Stimulated activated CD4-positive, alpha-beta T cell treated with anti-CD3 and anti-CD28 coated beads, Interleukin-15, amount 100 ng/mL, for 24 hours (primary cell): ENCODE results near the gene TMEM116.
"Not testable (repeated sequence)": the region's sequence is repeated elsewhere in the genome, so short reads cannot be mapped to it uniquely, and the experiment has no call there.

Experiments
- DNase-seq: peaks from one replicate; pipeline ENCODE4 v3.0.0-alpha.2; 2020

TMEM116 gene

GRCh38 chr12:112008918-112009317 is 4.0 kb downstream of the TMEM116 start:
- DNase-seq: no peak

- no peak for DNase-seq
Observed at GRCh38 chr12:112007945-112008344, 5.0 kb downstream of the TMEM116 start.

DNA sequence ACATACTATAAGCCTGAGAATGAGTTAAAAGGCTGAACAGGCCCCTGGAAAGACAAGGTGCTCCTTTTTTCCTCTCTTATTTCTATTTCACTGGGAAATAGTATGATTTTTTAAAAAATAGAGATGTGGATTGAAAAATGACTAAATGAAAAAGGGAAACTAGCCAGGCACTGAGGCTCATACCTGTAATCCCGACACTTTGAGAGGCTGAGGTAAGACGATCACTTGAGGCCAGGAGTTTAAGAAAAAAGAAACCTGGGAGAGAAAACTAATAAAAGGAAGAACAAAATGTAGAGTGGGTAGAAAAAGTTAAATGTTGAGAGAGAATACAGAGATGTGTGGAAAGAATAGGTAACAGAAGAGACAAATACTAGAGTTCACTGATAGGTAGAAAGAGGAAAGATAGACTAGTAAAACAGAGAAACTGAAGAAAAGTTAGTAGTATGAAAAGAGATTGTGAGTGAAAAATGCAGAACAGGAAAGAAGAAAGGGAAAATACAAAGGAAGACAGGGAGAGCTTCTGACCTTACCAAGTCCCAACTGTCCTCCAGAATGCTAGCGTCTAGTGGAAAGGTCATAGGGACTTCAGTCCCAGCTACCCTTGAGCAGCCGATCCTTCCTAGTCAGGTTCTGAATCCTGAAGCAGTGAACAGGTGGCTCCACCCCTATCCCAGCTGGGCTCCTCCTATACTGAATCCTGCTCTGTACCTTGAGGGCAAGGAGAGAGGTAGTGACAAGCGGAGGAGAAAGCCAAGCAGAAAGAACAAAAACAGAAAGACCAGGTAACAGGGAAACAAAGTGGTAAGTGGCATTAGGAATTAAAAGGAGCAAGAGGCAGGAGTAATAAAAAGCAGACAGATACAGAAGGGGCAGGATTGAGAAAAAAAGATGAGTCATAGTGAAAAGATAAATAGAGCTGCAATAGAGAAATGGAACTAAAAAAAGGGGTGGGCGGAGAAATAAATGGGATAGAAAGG is 7.3 kb downstream of the TMEM116 start:
- DNase-seq: no peak

DNA sequence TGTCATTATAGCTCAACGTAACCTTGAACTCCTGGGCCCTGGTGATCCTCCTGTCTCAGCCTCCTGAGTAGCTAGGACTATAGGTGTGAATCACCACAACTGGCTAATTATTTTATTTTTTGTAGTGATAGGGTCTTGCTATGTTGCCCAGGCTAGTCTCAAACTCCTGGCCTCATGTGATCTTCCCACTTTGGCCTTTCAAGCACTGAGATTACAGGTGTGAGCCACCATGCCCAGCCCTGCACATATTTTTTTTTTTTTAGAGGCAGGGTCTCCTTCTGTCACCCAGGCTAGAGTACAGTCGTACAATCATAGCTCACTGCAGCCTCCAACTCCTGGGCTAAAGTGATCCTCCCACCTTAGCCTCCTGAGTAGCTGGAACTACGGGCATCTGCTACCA is 8.9 kb downstream of the TMEM116 start:
- DNase-seq: no peak

- no peak for DNase-seq
Observed at GRCh38 chr12:112001576-112001975, 11.4 kb downstream of the TMEM116 start.

- DNase-seq: no peak
Observed at GRCh38 chr12:112000820-112001219, 12.1 kb downstream of the TMEM116 start.

DNA sequence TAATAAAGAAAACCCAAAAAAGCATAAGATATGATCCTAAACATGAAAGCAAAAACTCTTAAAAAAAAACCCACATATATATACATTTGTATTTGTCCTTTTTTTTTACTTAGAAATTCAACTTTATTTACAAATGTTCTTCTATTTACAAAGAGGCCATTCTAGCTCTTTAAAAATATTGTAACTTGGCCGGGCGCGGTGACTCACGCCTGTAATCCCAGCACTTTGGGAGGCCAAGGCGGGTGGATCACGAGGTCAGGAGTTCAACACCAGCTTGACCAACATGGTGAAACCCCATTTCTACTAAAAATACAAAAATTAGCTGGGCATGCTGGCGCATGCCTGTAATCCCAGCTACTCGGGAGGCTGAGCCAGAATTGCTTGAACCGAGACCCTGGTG is 13.8 kb downstream of the TMEM116 start:
- DNase-seq: not testable (repeated sequence)

DNA sequence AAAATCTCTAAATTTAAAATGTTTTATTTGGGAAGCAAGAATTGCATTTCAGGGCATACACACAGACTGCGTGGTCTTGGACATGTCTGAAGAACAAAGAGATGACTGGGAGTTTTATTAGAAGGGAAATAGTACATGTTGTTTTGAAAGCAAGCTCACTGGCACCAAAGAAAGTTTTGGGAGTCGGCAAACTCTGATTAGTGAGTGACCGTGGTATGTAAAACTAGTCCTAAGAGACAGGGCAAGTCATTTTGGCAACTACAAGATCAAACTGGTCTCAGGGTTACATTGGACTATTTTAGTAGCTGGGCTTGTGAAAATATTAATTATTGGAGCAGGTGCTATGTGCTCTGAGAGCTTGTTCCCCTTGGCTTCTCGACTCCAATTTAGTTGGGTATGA is 14.9 kb downstream of the TMEM116 start:
- no peak for DNase-seq

GRCh38 chr12:111997300-111997699 is 15.7 kb downstream of the TMEM116 start:
- DNase-seq: no peak

GRCh38 chr12:111995782-111996480 is 17.0 kb downstream of the TMEM116 start:
- DNase-seq: no peak

DNA sequence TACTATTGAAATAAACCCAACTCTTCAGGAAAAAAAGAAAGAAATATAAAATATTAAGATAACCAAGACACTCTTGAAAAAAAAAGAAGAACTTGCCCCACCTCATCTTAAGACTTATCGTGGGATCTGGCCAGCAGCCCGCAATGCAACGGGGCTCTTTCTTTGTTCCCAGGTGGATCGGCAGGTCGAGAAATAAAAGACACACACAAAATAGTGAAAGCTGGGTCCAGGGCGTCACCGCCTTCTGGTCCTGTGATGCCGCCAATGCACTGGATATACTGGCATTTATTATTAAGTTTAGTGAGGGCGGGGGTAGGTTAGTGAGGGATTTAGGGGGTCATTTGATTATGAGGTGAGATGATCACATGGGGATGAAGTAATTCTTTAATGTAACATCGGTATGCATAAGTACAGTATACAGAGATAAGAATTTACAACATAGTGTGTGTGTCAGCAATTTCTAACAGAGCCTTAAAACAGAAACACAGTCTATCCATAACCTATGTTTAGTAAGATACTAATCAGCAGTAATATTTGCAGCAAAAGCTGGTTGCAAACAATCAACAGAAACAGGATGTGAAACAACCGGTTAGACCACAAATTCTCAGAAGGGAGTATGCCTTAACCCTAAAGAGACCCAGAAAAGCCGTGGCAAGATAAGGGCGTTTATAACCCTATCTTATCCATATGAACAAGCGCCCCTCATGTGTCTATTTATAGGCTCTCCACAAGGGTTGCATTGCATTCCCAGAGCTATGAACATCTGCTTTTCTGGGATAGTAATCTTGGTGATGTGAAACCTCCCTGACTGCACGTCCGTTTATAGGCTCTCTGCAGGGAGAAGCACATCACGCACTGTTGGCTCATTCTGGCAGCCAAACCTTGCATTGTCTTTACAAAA is 18.5 kb downstream of the TMEM116 start:
- peak; percentile 31 for DNase-seq

DNA sequence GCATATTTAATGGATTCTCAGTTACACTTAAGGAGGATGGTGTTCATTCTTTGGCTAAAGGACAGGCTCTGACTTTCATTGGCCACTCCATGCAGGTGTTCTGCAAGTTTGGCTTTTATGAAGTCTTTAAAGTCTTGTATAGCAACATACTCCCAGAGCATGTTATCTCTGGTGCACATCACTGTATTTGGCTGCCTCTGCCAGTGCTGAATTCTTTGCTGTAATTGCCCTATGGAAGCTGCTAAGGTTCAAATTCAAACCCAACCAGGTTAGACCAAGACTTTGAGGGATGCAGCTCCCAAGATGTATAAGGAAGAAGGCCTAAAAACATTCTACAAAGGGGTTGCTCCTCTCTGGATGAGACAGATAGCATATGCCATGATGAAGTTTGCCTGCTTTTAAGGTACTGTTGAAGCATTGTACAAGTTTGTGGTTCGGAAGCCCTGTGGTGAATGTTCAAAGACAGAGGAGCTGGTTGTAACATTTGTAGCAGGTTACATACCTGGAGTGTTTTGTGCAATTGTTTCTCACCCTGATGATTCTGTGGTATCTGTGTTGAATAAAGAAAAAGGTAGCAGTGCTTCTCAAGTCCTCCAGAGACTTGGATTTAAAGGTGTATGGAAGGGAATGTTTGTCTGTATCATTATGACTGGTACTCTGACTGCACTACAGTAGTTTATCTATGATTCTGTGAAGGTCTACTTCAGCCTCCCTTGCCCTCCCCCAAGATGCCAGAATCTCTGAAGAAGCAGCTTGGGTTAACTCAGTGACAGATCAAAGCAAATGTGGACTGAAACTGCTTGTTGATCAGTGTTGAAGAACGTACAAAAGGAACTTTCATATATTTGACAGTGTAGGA is 19.4 kb downstream of the TMEM116 start:
- DNase-seq: peak; percentile 28

DNA sequence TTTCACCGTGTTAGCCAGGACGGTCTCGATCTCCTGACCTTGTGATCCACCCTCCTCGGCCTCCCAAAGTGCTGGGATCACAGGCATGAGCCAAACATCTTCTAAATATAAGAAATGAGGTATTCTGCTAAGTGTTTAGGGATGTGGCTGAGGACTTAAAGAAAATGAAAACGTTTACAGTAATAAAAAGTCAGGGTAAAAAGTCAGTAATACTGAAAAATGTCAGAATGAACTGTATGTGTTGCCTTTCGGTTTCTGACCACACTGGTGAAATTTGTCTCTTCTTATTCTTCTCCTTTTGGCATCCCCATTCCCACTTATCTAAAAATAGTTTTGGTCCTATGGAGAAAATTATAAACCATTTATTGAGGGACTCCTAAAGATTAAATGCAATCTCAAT is 20.5 kb downstream of the TMEM116 start:
- no peak for DNase-seq

- no peak for DNase-seq
Observed at GRCh38 chr12:111991946-111992345, 21.0 kb downstream of the TMEM116 start.

DNA sequence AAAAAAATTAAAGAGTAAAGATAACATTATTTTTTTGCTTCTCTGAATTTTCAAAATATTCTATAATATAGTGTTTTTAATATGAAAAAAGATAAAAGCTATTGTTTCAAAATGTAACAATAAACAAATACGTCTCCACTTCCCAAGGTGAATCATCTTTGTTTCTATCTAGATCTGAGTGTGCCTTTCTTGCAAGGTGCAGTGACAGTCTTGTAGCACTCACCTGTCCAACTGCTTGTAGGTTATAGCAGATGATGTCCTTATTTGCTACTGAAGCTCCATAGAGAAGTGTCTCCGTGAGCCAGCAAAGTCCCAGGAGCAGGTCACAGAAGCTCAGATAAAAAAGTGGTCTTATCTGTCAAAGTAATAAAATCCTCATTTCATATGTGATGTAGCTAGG is 21.4 kb downstream of the TMEM116 start:
- no peak for DNase-seq

GRCh38 chr12:111984820-111985219 is 28.1 kb downstream of the TMEM116 start:
- no peak for DNase-seq

- DNase-seq: no peak
Observed at GRCh38 chr12:111981987-111982386, 31.0 kb downstream of the TMEM116 start.

GRCh38 chr12:111980598-111980997 is 32.4 kb downstream of the TMEM116 start:
- DNase-seq: no peak

GRCh38 chr12:111978545-111978944 is 34.4 kb downstream of the TMEM116 start:
- no peak for DNase-seq

DNA sequence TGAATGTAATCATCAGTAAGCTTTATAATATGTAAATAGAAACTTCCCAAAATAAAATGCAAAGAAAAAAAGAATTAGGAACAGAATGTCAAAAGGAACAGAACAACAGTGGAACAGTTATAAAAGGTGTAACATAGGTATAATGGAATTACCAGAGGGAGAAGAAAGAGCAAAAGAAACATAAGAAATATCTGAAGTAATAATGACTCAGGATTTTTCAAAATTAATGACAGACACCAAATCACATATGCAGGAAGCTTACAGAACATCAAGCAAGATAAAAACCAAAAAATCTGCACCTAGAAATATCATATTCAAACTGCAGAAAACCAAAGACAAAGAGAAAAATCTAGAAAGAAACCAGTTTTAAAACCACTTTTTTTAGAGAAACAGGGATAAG is 36.1 kb downstream of the TMEM116 start:
- DNase-seq: no peak

GRCh38 chr12:111976291-111976690 is 36.7 kb downstream of the TMEM116 start:
- no peak for DNase-seq
